ENCODE data around the gene STK11IP.

GRCh38 chr2:219624565-219624964 is 26.9 kb downstream of the STK11IP start:
- TF ChIP-seq POLR2AphosphoS5 (IDR thresholded peaks at IDR 0.05), result no peak
- TF ChIP-seq CTCF (IDR thresholded peaks at IDR 0.05), result no peak
- no peak for TF ChIP-seq POLR2A (IDR thresholded peaks at IDR 0.05)

Data from suprapubic skin (tissue), 4 donors.